ENCODE measurements around the gene DHX58. TPM values are rescaled to one million over a fixed set of nuclear protein-coding genes. Genes with fewer than 3 reads are reported as not detected.

The DHX58 gene
- total RNA-seq, 1 donor from 2014 or later, result not detected

DNA sequence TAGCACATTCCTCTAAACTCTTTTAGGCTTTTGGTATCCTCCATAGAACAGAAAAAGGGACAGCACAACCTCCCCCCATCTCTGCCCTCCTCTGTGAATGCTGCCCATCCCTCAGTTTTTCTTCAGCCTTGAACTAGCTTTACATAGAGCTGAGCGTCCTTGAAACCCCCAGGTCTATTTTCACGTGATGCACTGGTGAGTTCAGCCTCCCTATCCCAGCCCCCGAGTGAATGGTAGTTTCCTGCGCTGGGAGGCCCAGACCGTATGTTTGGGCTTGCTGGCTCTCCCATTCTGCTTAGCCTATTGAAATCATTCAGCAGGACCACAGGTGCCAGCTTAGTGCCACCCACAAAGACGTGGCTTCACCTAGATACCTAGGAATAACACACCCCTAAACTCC, 36.7 kb downstream of the DHX58 start:
- no peaks in the 10 kb centered on the region for H3K9me3 Mint-ChIP-seq
- DNase-seq (ENCODE audit: low spot score), result no peak
- no peak overlapping the region for H3K4me2 ChIP-seq
- H3K27ac ChIP-seq, result no peak overlapping the region
- H3K27me3 Mint-ChIP-seq (ENCODE audit: insufficient read depth, low read depth), result peaks cover 29% of the 10 kb centered on the region
- peaks cover 5% of the 10 kb centered on the region for H3F3A ChIP-seq (ENCODE audit: low read depth)
- no peak overlapping the region for H3K4me3 ChIP-seq
- H3K4me1 ChIP-seq, result peaks cover 12% of the 10 kb centered on the region
- H3K9me3 ChIP-seq (ENCODE audit: low read depth), result no peaks in the 10 kb centered on the region
- TF ChIP-seq EZH2 (IDR thresholded peaks at IDR 0.05) (no peak), EZH2phosphoT487 (IDR thresholded peaks at IDR 0.05) (no peak)
- TF ChIP-seq, protein P1, sequence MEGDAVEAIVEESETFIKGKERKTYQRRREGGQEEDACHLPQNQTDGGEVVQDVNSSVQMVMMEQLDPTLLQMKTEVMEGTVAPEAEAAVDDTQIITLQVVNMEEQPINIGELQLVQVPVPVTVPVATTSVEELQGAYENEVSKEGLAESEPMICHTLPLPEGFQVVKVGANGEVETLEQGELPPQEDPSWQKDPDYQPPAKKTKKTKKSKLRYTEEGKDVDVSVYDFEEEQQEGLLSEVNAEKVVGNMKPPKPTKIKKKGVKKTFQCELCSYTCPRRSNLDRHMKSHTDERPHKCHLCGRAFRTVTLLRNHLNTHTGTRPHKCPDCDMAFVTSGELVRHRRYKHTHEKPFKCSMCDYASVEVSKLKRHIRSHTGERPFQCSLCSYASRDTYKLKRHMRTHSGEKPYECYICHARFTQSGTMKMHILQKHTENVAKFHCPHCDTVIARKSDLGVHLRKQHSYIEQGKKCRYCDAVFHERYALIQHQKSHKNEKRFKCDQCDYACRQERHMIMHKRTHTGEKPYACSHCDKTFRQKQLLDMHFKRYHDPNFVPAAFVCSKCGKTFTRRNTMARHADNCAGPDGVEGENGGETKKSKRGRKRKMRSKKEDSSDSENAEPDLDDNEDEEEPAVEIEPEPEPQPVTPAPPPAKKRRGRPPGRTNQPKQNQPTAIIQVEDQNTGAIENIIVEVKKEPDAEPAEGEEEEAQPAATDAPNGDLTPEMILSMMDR (IDR thresholded peaks at IDR 0.05), result no peak
- H3K4me3 Mint-ChIP-seq, result peak overlapping the region; percentile 22
- H4K20me1 ChIP-seq (ENCODE audit: low read depth), result no peaks in the 10 kb centered on the region
- H3K36me3 Mint-ChIP-seq, result no peaks in the 10 kb centered on the region
- no peaks in the 10 kb centered on the region for H3K79me2 ChIP-seq (ENCODE audit: low read depth)
- H3K9ac ChIP-seq, result no peak overlapping the region
- peaks cover 30% of the 10 kb centered on the region for H3K27me3 ChIP-seq
- H3K36me3 ChIP-seq, result no peaks in the 10 kb centered on the region
- H3K4me1 Mint-ChIP-seq, result peaks cover 12% of the 10 kb centered on the region
- H2AFZ ChIP-seq (replicated peaks), result no peak overlapping the region
- H3K27ac Mint-ChIP-seq, result no peak overlapping the region

DNA sequence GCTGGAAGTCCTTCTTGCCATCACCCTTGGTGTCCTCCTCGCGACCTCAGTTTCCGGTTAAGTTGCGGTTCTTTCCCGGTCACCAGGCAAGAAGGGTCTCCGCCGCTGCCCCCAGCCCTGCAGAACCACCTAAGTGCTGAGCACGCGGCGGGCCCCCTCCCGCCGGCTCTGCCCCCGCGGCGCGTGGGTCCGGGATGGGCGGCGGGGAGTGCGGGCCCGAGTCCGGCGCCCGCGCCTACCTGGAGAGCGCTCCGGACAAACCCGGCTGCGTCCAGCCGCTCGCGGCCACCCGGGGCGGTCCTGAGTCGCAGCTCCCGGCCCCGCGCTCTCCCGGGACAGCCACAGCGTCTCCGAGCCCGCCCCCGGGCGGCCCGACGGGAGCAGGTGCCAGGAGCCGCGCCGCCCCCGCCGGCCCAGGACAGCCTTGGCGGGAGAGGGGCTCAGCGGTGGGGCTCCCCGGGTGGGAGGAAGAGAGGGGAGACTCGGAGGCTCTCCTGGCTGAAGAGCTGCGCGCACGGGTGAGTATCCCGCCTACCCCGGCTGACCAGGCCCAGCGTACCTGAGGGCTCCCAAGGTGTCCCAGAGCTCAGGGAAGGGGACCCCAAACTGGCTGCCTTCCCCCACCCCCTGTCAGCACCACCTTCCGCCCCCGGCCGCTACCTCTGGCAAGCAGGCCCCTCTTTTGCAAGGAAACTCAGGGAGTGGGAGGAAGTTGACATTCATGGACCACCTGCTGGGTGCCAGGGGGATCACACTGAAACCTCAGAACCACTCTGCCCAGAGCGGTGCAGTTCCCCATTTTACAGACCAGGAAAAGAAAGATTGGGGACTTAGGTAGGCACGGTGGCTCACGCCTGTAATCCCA, 40.0 kb downstream of the DHX58 start:
- peaks cover 11% of the 10 kb centered on the region for H3F3A ChIP-seq (ENCODE audit: low read depth)
- no peaks in the 10 kb centered on the region for H3K9me3 ChIP-seq (ENCODE audit: low read depth)
- no peak overlapping the region for H3K27ac Mint-ChIP-seq
- H3K9me3 Mint-ChIP-seq, result no peaks in the 10 kb centered on the region
- no peaks in the 10 kb centered on the region for H4K20me1 ChIP-seq (ENCODE audit: low read depth)
- H3K4me2 ChIP-seq, result peak overlapping the region; percentile 98
- peaks cover 2% of the 10 kb centered on the region for H3K4me1 Mint-ChIP-seq
- DNase-seq (ENCODE audit: low spot score), result peak; percentile 79
- H3K4me1 ChIP-seq, result peaks cover 5% of the 10 kb centered on the region
- H3K36me3 Mint-ChIP-seq, result no peaks in the 10 kb centered on the region
- no peaks in the 10 kb centered on the region for H3K36me3 ChIP-seq
- no peaks in the 10 kb centered on the region for H3K79me2 ChIP-seq (ENCODE audit: low read depth)
- peak overlapping the region; percentile 68 for H3K4me3 Mint-ChIP-seq
- H3K4me3 ChIP-seq, result peak overlapping the region; percentile 86
- no peak overlapping the region for H3K9ac ChIP-seq
- H3K27ac ChIP-seq, result no peak overlapping the region
- TF ChIP-seq EZH2 (IDR thresholded peaks at IDR 0.05) (peak; percentile 68), EZH2phosphoT487 (IDR thresholded peaks at IDR 0.05) (peak; percentile 16)
- TF ChIP-seq, protein P1 (IDR thresholded peaks at IDR 0.05), result no peak
- peaks cover 30% of the 10 kb centered on the region for H3K27me3 ChIP-seq
- peak overlapping the region; percentile 100 for H2AFZ ChIP-seq (replicated peaks)
- H3K27me3 Mint-ChIP-seq (ENCODE audit: insufficient read depth, low read depth), result peaks cover 35% of the 10 kb centered on the region

DNA sequence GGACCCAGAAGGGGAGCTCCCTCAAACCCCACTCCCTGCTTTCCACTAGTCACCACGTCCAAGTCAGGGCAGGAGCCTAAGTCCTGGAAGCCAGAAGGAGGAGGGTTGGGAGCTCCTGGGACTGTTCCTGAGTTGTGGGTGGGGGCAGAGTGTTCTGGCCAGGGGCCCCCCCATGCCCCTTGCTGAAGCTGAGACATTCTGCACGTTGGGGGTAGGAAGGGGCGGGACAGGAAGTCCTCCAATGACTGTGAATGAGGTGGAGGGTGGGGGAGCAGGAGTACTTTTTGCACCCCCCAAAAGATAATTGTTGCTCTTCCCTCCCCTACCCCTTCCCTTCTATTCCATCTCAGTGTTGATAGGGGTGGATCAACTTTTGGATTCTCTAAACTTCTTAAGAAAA, 40.7 kb downstream of the DHX58 start:
- Histone ChIP-seq H3K4me1 (peaks cover 4% of the 10 kb centered on the region), H3K79me2 (ENCODE audit: low read depth) (no peaks in the 10 kb centered on the region), H3F3A (ENCODE audit: low read depth) (peaks cover 11% of the 10 kb centered on the region), H3K27me3 (peaks cover 30% of the 10 kb centered on the region), H3K9me3 (ENCODE audit: low read depth) (no peaks in the 10 kb centered on the region), H3K27ac (no peak overlapping the region), H2AFZ (replicated peaks) (peak overlapping the region; percentile 100), H3K36me3 (no peaks in the 10 kb centered on the region), H3K9ac (no peak overlapping the region), H3K4me2 (peak overlapping the region; percentile 98), H3K4me3 (peak overlapping the region; percentile 86), H4K20me1 (ENCODE audit: low read depth) (no peaks in the 10 kb centered on the region)
- H3K27me3 Mint-ChIP-seq (ENCODE audit: insufficient read depth, low read depth), result peaks cover 33% of the 10 kb centered on the region
- no peak overlapping the region for H3K27ac Mint-ChIP-seq
- no peaks in the 10 kb centered on the region for H3K9me3 Mint-ChIP-seq
- peak overlapping the region; percentile 24 for H3K4me3 Mint-ChIP-seq
- TF ChIP-seq EZH2 (IDR thresholded peaks at IDR 0.05), result no peak
- TF ChIP-seq, protein P1 (IDR thresholded peaks at IDR 0.05), result no peak
- no peak for TF ChIP-seq EZH2phosphoT487 (IDR thresholded peaks at IDR 0.05)
- H3K4me1 Mint-ChIP-seq, result peaks cover 2% of the 10 kb centered on the region
- no peak for DNase-seq (ENCODE audit: low spot score)
- H3K36me3 Mint-ChIP-seq, result no peaks in the 10 kb centered on the region

All from neural progenitor cell (in vitro differentiated cells).